ENCODE measurements around the gene TIMP2.

The TIMP2 gene

DNA sequence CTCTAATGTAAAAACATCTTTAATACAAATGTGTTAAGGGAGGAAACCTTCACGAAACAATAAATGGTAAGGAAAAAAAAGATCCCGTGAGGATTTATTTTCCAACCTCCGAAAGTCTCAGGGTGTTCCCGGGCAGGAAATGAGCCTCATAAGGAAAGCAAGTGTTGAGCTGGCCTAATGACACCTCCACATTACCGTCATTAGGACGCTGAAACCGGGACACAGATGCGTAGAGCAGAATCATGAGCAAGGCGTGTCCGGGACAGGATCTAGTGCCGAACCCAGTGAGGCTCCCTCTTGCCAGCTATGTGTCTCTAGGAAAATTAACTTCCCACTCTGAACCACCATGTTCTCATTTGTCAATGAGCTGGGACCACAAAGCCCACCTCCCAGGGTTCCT is 120.4 kb downstream of the TIMP2 start:
- TF ChIP-seq, protein P1, sequence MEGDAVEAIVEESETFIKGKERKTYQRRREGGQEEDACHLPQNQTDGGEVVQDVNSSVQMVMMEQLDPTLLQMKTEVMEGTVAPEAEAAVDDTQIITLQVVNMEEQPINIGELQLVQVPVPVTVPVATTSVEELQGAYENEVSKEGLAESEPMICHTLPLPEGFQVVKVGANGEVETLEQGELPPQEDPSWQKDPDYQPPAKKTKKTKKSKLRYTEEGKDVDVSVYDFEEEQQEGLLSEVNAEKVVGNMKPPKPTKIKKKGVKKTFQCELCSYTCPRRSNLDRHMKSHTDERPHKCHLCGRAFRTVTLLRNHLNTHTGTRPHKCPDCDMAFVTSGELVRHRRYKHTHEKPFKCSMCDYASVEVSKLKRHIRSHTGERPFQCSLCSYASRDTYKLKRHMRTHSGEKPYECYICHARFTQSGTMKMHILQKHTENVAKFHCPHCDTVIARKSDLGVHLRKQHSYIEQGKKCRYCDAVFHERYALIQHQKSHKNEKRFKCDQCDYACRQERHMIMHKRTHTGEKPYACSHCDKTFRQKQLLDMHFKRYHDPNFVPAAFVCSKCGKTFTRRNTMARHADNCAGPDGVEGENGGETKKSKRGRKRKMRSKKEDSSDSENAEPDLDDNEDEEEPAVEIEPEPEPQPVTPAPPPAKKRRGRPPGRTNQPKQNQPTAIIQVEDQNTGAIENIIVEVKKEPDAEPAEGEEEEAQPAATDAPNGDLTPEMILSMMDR (IDR thresholded peaks at IDR 0.05) = no peak

DNA sequence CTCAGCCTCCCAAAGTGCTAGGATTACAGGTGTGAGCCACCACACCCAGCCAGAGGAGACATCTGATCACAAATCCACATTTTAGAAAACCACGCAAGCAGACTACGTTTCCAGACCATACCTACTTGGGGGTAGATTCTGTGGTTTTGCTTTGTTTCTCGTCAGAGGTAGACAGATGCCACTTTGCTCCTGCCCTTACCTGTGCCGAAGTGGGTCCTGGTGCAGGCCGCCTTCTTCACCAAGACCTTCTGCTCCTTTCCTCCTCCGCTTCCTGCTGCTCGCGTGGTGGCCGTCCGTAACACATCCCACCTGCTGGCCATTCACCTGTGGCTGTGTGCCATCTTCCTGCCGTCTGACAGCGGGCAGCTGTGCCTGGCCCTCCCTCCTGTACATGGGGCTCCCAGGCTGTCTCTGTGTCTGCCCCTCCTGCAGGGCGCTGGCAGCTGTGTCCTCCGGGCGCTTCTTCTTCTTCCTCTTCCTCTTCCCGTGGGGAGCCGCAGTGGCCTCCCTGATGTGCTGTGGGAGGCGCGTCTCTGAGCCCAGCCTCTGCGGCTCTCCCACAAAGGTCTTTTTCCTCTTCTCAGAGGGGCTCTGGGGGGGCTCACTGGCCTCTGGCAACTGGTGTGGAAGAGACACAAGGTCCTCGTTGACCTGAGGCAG is 121.9 kb downstream of the TIMP2 start:
- TF ChIP-seq, protein P1 (IDR thresholded peaks at IDR 0.05) = no peak
